ENCODE measurements around the gene OR2G3.

The OR2G3 gene

DNA sequence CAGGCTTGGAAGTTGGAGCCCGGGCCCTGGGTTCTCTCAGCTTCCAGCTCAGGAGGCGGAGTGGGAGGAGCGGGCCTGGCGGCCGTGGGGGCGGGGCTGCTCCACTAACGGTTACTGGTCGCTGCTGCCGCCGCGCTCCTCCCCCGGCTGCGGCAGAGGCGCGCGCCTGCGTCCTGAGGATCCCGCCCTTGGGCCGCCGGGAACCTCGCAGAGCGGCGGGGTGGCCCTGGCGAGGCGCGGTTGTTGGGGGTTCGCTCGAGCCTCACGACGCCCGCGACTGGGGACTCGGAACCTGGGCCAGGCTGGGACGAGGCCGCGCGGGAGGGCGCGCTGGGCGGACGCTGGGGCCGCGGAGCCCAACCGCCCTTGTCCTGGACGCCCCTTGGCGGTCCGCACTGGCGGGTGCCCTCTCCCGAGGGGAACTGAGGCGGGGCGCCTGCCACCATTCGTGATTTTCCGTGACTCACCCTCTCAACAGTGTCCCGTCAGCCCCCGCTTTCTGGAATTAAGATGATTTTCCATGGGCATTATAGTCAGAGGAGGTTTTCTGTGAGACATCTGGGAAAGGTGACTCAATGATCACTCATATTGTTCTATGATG is 34.1 kb downstream of the OR2G3 start:
- no peak for TF ChIP-seq YY1 (IDR thresholded peaks at IDR 0.05; ENCODE audit: low read depth)
- no peak for TF ChIP-seq TCF12 (IDR thresholded peaks at IDR 0.05; ENCODE audit: low read depth)
- no peak for TF ChIP-seq RAD21 (IDR thresholded peaks at IDR 0.05; ENCODE audit: low read depth)
- TF ChIP-seq TEAD4 (IDR thresholded peaks at IDR 0.05), result no peak
- TF ChIP-seq EP300 (IDR thresholded peaks at IDR 0.05; ENCODE audit: borderline replicate concordance), result no peak
- TF ChIP-seq, protein P1, sequence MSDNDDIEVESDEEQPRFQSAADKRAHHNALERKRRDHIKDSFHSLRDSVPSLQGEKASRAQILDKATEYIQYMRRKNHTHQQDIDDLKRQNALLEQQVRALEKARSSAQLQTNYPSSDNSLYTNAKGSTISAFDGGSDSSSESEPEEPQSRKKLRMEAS (IDR thresholded peaks at IDR 0.05), result no peak
- TF ChIP-seq NFIC (IDR thresholded peaks at IDR 0.05), result no peak
- no peak for TF ChIP-seq TAF1 (IDR thresholded peaks at IDR 0.05; ENCODE audit: low read depth)
- no peak for TF ChIP-seq CEBPB (IDR thresholded peaks at IDR 0.05)
- TF ChIP-seq EGR1 (IDR thresholded peaks at IDR 0.05), result no peak
- no peak for TF ChIP-seq FOXM1 (IDR thresholded peaks at IDR 0.05; ENCODE audit: borderline replicate concordance, low read depth)
- TF ChIP-seq ZBTB7A (IDR thresholded peaks at IDR 0.05; ENCODE audit: low read depth), result no peak
- TF ChIP-seq CREB1 (IDR thresholded peaks at IDR 0.05; ENCODE audit: low read depth), result no peak
- TF ChIP-seq, protein P2, sequence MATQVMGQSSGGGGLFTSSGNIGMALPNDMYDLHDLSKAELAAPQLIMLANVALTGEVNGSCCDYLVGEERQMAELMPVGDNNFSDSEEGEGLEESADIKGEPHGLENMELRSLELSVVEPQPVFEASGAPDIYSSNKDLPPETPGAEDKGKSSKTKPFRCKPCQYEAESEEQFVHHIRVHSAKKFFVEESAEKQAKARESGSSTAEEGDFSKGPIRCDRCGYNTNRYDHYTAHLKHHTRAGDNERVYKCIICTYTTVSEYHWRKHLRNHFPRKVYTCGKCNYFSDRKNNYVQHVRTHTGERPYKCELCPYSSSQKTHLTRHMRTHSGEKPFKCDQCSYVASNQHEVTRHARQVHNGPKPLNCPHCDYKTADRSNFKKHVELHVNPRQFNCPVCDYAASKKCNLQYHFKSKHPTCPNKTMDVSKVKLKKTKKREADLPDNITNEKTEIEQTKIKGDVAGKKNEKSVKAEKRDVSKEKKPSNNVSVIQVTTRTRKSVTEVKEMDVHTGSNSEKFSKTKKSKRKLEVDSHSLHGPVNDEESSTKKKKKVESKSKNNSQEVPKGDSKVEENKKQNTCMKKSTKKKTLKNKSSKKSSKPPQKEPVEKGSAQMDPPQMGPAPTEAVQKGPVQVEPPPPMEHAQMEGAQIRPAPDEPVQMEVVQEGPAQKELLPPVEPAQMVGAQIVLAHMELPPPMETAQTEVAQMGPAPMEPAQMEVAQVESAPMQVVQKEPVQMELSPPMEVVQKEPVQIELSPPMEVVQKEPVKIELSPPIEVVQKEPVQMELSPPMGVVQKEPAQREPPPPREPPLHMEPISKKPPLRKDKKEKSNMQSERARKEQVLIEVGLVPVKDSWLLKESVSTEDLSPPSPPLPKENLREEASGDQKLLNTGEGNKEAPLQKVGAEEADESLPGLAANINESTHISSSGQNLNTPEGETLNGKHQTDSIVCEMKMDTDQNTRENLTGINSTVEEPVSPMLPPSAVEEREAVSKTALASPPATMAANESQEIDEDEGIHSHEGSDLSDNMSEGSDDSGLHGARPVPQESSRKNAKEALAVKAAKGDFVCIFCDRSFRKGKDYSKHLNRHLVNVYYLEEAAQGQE (IDR thresholded peaks at IDR 0.05; ENCODE audit: low read depth), result no peak

DNA sequence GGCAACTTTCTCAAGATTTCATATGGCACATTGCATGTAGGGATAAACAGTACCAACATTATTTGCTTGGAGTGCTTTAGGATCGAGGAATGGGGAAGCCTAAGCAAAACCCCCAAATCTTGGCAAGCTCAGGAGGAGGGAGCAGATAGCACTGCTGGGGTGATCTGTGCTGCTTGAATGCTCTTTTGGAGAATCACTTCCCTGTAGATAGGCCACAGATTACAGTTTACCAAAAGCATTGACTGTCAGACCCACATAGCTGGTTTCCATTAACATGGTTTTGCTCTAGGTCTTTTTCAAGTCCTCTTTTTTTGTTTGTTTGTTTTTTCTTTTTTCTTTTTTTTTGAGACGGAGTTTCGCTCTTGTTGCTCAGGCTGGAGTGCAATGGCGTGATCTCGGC is 37.4 kb downstream of the OR2G3 start:
- TF ChIP-seq, protein P3, sequence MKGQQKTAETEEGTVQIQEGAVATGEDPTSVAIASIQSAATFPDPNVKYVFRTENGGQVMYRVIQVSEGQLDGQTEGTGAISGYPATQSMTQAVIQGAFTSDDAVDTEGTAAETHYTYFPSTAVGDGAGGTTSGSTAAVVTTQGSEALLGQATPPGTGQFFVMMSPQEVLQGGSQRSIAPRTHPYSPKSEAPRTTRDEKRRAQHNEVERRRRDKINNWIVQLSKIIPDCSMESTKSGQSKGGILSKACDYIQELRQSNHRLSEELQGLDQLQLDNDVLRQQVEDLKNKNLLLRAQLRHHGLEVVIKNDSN (IDR thresholded peaks at IDR 0.05), result no peak
- TF ChIP-seq FOXM1 (IDR thresholded peaks at IDR 0.05; ENCODE audit: borderline replicate concordance, low read depth) (no peak), TEAD4 (IDR thresholded peaks at IDR 0.05) (no peak), EGR1 (IDR thresholded peaks at IDR 0.05) (no peak), CREB1 (IDR thresholded peaks at IDR 0.05; ENCODE audit: low read depth) (no peak), EP300 (IDR thresholded peaks at IDR 0.05; ENCODE audit: borderline replicate concordance) (no peak)

DNA sequence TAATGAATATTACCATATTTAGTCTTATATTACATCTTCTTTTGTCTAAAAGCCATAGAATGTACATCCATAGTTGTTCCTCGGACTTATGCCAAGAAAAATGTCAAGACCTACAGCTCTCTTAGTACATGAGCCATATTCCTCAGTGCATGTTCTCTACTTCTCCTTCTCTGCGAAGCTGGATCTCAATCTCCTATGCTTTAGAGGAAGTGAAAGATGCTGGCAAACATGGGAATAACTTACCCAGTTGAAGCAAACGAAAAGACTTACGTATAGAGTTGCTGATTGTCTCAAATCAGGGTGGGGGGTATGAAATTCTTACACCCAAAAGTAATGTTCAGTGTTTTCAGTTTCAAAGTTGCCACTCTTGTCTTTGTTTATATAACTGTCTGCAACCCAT is 41.5 kb downstream of the OR2G3 start:
- TF ChIP-seq YY1 (IDR thresholded peaks at IDR 0.05; ENCODE audit: low read depth) (no peak), TAF1 (IDR thresholded peaks at IDR 0.05; ENCODE audit: low read depth) (no peak), ZBTB7A (IDR thresholded peaks at IDR 0.05; ENCODE audit: low read depth) (no peak), TEAD4 (IDR thresholded peaks at IDR 0.05) (no peak), EP300 (IDR thresholded peaks at IDR 0.05; ENCODE audit: borderline replicate concordance) (no peak), NFIC (IDR thresholded peaks at IDR 0.05) (no peak), CEBPB (IDR thresholded peaks at IDR 0.05) (no peak), TCF12 (IDR thresholded peaks at IDR 0.05; ENCODE audit: low read depth) (no peak), CREB1 (IDR thresholded peaks at IDR 0.05; ENCODE audit: low read depth) (no peak)
- TF ChIP-seq, protein P2 (IDR thresholded peaks at IDR 0.05; ENCODE audit: low read depth), result no peak
- TF ChIP-seq, protein P1 (IDR thresholded peaks at IDR 0.05), result no peak

DNA sequence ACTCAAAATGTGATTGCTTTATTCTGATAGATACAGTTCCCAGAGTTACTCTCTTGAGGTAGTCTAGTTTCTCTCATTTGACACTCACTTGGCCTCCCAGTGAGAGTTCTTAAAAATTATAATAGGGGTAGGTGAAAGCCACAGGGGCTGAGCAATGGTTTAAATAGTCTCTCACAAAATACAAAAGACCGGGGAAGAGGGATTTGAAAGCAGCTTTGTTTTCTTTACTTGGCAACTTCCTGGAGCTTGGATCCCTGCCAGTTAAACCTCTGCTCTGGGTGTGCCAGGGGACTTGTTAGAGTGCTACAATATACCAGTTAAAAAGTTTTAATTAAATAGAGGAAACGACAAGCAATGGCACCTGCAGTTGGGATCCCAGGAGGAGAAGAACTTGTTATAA is 42.5 kb downstream of the OR2G3 start:
- TF ChIP-seq EGR1 (IDR thresholded peaks at IDR 0.05), result no peak
- no peak for TF ChIP-seq ZBTB7A (IDR thresholded peaks at IDR 0.05; ENCODE audit: low read depth)
- TF ChIP-seq, protein P3 (IDR thresholded peaks at IDR 0.05), result no peak

DNA sequence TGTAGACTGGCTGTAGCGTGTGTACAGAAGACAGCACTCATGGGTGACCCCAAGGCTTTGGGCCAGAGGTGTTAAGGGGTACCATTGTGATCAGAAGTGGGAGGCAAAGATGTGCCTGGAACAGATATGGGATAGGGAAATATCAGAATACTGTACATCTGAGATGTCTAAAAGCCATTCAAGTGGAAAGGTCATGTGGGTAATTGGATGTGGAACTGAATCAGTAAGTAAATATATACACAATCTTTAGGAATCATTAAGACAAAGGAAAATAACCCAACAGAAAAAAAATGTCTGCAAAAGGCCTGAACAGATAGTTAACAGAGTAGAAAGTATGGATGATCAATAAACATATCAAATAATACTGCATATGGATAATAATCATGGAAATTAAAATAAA is 47.7 kb downstream of the OR2G3 start:
- no peak for TF ChIP-seq EGR1 (IDR thresholded peaks at IDR 0.05)
- TF ChIP-seq, protein P3 (IDR thresholded peaks at IDR 0.05), result no peak
- TF ChIP-seq ZBTB7A (IDR thresholded peaks at IDR 0.05; ENCODE audit: low read depth), result no peak
- no peak for TF ChIP-seq TEAD4 (IDR thresholded peaks at IDR 0.05)
- TF ChIP-seq RAD21 (IDR thresholded peaks at IDR 0.05; ENCODE audit: low read depth), result no peak
- TF ChIP-seq, protein P1 (IDR thresholded peaks at IDR 0.05), result no peak
- TF ChIP-seq TAF1 (IDR thresholded peaks at IDR 0.05; ENCODE audit: low read depth), result no peak
- no peak for TF ChIP-seq EP300 (IDR thresholded peaks at IDR 0.05; ENCODE audit: borderline replicate concordance)
- TF ChIP-seq NFIC (IDR thresholded peaks at IDR 0.05), result no peak
- TF ChIP-seq TCF12 (IDR thresholded peaks at IDR 0.05; ENCODE audit: low read depth), result no peak
- no peak for TF ChIP-seq CEBPB (IDR thresholded peaks at IDR 0.05)
